HG03342 (cell line): ENCODE results near the gene RBM24.

ENCODE experiments used
- ATAC-seq: cut with Tn5 transposase; IDR thresholded peaks from one replicate; pipeline ENCODE4 v1.9.1; 2021; ENCODE audit warnings: mild to moderate bottlenecking, moderate library complexity; ENCODE audit not compliant: unreplicated experiment

RBM24 gene

DNA sequence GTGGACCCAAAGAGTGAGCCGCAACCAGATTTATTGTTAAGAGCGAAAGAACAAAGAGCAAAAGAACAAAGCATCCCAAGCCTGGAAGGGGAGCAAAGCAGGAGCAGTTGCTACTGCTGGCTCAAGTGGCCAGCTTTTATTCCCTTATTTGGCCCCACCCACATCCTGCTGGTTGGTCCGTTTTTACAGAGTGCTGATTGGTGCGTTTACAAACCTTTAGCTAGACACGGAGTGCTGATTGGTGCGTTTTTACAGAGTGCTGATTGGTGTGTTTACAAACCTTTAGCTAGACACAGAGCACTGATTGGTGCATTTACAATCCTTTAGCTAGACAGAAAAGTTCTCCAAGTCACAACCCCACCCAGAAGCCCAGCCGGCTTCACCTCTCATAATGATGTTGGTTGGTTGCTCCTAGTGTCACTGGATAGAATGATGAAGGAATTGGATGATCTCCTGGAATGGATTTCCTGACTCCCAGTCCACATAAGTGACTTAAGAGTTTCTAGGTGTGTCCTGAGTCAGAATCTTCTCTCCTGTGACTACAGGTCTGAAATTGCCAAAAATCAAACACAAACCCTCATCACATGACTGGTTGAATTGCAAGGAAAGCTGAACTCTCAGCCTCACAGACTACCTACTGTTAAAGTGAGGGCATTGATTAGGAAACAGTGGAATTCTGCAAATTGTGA, 60.1 kb downstream of the RBM24 start:
- ATAC-seq, result no peak

DNA sequence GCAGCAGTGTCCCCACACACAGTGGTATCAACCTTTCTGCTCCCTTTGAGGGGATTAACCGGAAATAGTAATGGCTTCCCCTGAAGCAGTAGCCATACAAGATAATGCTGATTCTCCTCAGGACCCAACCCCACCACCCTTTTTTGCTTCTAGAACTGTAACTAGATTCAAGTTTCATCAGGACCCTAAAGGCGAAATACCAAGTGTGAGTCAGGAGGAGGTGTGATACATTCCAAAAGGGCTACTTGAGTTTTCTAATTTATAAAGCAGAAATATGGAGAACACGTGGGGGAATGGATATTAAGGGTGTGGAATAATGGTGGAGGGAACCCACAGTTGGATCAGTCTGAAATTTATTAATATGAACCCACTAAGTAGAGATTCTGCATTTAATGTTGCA, 60.7 kb downstream of the RBM24 start:
- no peak for ATAC-seq

DNA sequence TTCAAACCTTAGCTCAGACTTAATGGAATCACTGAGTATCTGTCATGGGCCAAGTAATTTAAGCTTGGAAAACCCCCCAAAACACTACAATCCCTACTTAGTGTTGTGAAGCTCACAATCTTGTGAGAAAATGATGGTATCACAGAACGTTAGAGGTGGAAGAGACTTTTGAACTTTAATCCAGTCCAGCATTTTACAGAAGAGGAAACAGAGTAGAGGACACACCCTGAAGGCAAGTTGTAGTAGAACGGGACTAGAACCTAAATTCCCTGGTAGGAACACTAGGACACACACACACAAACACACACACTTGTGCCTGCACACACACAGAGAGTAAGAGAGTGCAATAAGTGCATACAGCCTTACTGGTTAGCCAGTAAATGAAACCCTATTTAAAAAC, 62.1 kb downstream of the RBM24 start:
- no peak for ATAC-seq
